ENCODE measurements around the gene CHST11.

The CHST11 gene

GRCh38 chr12:104669851-104670337 lies 213.1 kb downstream of the CHST11 start:
- H3K4me3 ChIP-seq (ENCODE audit: low read depth, low read length) = no peak overlapping the region

GRCh38 chr12:104670439-104671408 lies 214.0 kb downstream of the CHST11 start:
- H3K4me3 ChIP-seq (ENCODE audit: low read depth, low read length) = no peak overlapping the region

GRCh38 chr12:104671409-104672095 lies 214.8 kb downstream of the CHST11 start:
- H3K4me3 ChIP-seq (ENCODE audit: low read depth, low read length) = no peak overlapping the region

GRCh38 chr12:104672096-104672445 lies 215.3 kb downstream of the CHST11 start:
- no peak overlapping the region for H3K4me3 ChIP-seq (ENCODE audit: low read depth, low read length)

GRCh38 chr12:104672501-104673265 lies 215.9 kb downstream of the CHST11 start:
- H3K4me3 ChIP-seq (ENCODE audit: low read depth, low read length) = no peak overlapping the region

GRCh38 chr12:104673294-104673693 lies 216.5 kb downstream of the CHST11 start:
- H3K4me3 ChIP-seq (ENCODE audit: low read depth, low read length) = no peak overlapping the region

GRCh38 chr12:104673696-104674482 lies 217.1 kb downstream of the CHST11 start:
- no peak overlapping the region for H3K4me3 ChIP-seq (ENCODE audit: low read depth, low read length)

- no peak overlapping the region for H3K4me3 ChIP-seq (ENCODE audit: low read depth, low read length)
Measured at GRCh38 chr12:104676636-104677035, 219.9 kb downstream of the CHST11 start.

GRCh38 chr12:104677441-104678089 lies 220.8 kb downstream of the CHST11 start:
- H3K4me3 ChIP-seq (ENCODE audit: low read depth, low read length) = no peak overlapping the region

GRCh38 chr12:104680070-104680469 lies 223.3 kb downstream of the CHST11 start:
- no peak overlapping the region for H3K4me3 ChIP-seq (ENCODE audit: low read depth, low read length)

- H3K4me3 ChIP-seq (ENCODE audit: low read depth, low read length) = no peak overlapping the region
Measured at GRCh38 chr12:104680491-104680890, 223.7 kb downstream of the CHST11 start.

- H3K4me3 ChIP-seq (ENCODE audit: low read depth, low read length) = no peak overlapping the region
Measured at GRCh38 chr12:104681012-104681690, 224.4 kb downstream of the CHST11 start.

GRCh38 chr12:104682790-104683279 lies 226.1 kb downstream of the CHST11 start:
- H3K4me3 ChIP-seq (ENCODE audit: low read depth, low read length) = no peak overlapping the region

- no peak overlapping the region for H3K4me3 ChIP-seq (ENCODE audit: low read depth, low read length)
Measured at GRCh38 chr12:104683831-104684503, 227.2 kb downstream of the CHST11 start.

GRCh38 chr12:104684884-104685283 lies 228.1 kb downstream of the CHST11 start:
- no peak overlapping the region for H3K4me3 ChIP-seq (ENCODE audit: low read depth, low read length)

GRCh38 chr12:104685366-104685765 lies 228.6 kb downstream of the CHST11 start:
- H3K4me3 ChIP-seq (ENCODE audit: low read depth, low read length) = no peak overlapping the region

- no peak overlapping the region for H3K4me3 ChIP-seq (ENCODE audit: low read depth, low read length)
Measured at GRCh38 chr12:104686196-104686595, 229.4 kb downstream of the CHST11 start.

- H3K4me3 ChIP-seq (ENCODE audit: low read depth, low read length) = no peak overlapping the region
Measured at GRCh38 chr12:104687823-104688573, 231.2 kb downstream of the CHST11 start.

Measured in iPS-11a (cell line).